Measurements from ENCODE around the gene ZMIZ2.
"Not testable (repeated sequence)": the region's sequence is repeated elsewhere in the genome, so short reads cannot be mapped to it uniquely, and the experiment has no call there.

ZMIZ2 gene, protein sequence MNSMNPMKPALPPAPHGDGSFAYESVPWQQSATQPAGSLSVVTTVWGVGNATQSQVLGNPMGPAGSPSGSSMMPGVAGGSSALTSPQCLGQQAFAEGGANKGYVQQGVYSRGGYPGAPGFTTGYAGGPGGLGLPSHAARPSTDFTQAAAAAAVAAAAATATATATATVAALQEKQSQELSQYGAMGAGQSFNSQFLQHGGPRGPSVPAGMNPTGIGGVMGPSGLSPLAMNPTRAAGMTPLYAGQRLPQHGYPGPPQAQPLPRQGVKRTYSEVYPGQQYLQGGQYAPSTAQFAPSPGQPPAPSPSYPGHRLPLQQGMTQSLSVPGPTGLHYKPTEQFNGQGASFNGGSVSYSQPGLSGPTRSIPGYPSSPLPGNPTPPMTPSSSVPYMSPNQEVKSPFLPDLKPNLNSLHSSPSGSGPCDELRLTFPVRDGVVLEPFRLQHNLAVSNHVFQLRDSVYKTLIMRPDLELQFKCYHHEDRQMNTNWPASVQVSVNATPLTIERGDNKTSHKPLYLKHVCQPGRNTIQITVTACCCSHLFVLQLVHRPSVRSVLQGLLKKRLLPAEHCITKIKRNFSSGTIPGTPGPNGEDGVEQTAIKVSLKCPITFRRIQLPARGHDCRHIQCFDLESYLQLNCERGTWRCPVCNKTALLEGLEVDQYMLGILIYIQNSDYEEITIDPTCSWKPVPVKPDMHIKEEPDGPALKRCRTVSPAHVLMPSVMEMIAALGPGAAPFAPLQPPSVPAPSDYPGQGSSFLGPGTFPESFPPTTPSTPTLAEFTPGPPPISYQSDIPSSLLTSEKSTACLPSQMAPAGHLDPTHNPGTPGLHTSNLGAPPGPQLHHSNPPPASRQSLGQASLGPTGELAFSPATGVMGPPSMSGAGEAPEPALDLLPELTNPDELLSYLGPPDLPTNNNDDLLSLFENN

GRCh38 chr7:44748045-44748947 is at the start of gene ZMIZ2:
ZMIZ2 (plus strand) TSS chr7:44748847; CDS start chr7:44756250, 7,403 bp downstream.
- peak; percentile 88 for DNase-seq

- DNase-seq: not testable (repeated sequence)
Measured at GRCh38 chr7:44699598-44699997, 49.0 kb upstream of the ZMIZ2 start.

GRCh38 chr7:44700322-44700721 is 48.3 kb upstream of the ZMIZ2 start:
- no peak for DNase-seq

GRCh38 chr7:44703391-44703790 is 45.3 kb upstream of the ZMIZ2 start:
- DNase-seq: not testable (repeated sequence)

DNA sequence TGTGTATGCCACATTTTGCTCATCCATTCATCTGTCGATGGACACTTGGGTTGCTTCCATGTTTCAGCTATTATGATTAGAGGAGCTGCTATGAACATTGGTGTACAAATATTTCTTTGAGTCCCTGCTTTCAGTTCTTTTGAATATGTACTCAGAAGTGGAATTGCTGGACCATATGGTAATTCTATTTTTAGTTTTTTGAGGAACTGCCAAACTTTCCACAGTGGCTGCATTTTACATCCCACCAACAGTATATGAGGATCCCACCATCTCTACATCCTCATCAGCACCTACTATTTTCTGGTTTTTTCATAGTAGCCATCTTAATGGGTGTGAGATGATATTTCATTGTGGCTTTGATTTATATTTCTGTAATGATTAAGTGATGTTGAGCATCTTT is 44.7 kb upstream of the ZMIZ2 start:
- no peak for DNase-seq

DNA sequence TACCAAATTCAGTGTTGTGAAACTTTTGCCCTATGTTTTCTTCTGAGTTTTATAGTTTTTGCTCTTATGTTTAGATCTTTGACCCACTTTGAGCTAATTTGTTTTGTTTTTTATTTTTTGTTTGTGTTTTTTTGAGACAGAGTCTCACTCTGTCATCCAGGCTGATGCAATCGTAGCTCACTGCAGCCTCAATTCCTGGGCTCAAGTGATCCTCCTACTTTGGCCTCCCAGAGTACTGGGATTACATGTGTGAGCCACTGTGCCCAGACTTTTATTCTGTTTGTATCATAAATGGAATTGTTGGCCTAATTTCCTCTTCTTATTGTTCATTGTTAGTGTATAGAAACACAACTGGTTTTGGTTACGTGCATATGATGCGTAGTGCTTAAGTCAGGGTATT is 43.2 kb upstream of the ZMIZ2 start:
- no peak for DNase-seq

- DNase-seq: no peak
Measured at GRCh38 chr7:44706788-44707557, 41.7 kb upstream of the ZMIZ2 start.

DNA sequence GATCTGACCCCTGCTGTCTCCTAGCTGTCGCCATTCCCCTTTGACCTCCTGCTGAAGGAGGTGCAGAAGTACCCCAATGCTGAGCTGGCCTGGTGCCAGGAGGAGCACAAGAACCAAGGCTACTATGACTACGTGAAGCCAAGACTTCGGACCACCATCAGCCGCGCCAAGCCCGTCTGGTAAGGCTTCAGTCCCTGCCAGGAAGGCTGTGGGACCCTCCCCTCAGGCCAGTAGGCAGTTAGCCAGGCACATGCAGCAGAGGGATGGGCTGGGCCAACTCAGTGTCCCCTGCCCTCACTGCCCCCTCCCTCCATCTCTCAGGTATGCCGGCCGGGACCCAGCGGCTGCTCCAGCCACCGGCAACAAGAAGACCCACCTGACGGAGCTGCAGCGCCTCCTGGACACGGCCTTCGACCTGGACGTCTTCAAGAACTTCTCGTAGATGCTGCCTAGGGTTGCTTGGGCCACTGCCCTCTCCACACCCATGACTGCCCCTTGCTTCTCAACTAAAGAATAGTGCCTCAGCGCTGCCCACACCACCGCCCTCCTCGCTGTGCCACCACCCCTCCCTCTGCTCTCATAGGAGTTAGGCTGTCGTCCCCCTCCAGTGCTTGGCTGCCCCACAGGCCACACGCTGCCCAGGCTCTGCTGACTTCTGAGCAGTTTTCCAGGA is 41.0 kb upstream of the ZMIZ2 start:
- no peak for DNase-seq

- DNase-seq: no peak
Measured at GRCh38 chr7:44709011-44709915, 39.4 kb upstream of the ZMIZ2 start.

GRCh38 chr7:44709945-44710596 is 38.6 kb upstream of the ZMIZ2 start:
- DNase-seq: no peak

- no peak for DNase-seq
Measured at GRCh38 chr7:44711528-44711927, 37.1 kb upstream of the ZMIZ2 start.

DNA sequence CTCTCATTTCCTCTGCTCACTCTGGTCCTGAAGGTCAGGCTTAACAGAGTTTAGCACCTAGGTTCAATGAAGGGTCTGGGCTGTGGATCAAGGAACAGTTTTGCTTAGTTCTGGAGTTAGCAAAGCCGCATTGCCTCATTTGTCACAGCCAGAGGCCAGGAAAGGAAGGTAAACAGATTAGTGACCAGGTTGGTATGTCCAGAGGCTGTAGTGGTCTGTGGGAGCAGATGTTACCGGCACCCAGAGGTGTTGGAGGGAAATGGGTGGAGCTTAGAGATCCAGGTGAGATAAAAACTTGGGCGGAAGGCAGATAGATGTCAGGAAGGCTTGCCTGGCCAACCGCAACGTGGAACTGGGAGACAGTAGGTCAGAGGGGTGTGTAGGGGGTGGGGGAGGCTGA is 36.6 kb upstream of the ZMIZ2 start:
- no peak for DNase-seq

DNA sequence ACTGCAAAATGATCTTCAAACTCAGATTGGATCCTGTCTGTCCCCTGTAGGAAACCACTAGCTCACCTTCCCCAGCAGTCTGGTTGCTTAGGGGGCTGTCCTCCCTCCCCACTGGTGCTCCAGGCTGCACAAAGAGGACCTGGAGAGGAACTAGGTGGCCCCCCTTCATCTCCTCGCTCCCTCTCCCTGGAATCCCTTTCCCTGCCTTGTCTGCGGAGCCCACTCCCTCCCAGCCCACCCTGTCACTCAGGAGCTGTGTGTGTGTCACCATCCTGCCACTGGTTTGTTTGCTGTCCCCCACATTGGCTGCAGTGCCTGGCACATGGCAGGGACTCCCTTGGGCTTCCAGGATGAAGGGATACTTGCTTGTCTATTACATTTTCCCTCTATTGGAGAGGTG is 35.5 kb upstream of the ZMIZ2 start:
- no peak for DNase-seq

DNA sequence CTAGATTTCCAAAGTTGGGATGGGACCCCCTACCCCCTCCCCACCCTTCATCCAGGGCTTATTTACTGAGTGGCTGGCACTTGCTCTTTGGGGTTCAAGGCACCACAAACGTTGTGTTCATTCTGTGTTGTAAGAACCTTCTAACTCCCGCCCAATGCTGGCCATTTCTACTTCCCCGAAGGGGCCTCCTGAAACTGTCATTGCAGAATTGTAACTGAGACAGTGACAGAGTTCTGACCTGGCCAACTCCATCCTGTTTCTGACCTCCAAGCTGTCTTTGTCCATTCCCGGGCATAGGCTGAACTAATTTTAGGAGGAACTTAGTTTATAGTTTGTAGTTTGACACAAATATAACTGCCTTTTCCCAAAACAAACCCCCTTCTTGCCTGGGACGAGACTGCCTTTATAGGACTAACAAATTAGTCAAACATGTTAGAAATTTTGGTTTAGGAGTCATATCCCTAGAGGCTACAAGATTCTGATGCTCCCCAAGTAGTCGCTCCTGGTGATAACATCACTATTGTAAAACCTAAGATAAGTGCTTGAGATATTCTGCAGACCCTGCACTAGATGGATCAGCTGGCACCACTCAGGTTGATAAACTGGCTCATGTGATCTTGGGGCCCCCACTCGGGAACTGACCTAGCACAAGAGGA is 34.8 kb upstream of the ZMIZ2 start:
- DNase-seq: no peak

DNA sequence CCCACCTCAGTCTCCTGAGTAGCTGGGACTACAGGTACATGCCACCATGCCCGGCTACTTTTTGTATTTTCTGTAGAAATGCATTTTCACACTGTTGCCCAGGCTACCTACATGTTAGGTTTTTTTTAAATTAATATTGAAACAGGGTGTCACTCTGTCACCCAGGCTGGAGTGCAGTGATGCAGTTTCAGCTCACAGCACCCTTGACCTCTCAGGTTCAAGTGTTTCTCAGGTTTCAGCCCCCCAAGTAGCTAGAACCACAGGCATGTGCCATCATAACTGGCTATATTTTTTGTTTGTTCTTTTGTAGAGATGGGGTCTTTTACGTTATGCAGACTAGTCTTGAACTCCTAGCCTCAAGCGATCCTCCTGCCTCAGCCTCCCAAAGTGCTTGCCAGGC is 32.4 kb upstream of the ZMIZ2 start:
- DNase-seq: no peak

DNA sequence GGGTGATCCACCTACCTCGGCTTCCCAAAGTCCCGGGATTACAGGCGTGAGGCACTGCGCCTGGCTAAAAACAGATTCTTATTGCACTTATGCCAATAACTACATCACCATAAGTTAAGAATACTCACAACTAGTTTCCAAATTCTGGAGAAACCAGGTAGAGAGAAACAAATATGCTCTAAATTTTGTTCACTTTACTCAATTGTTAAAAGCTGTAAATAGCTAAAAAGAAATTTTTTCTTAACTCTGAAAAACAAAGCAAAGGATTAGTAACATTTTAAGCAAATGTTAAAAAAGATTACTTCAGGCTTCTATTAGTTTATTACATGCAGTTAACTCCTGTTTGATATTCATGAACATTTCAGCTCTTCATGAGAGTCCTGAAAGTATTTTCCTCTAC is 28.3 kb upstream of the ZMIZ2 start:
- no peak for DNase-seq

DNA sequence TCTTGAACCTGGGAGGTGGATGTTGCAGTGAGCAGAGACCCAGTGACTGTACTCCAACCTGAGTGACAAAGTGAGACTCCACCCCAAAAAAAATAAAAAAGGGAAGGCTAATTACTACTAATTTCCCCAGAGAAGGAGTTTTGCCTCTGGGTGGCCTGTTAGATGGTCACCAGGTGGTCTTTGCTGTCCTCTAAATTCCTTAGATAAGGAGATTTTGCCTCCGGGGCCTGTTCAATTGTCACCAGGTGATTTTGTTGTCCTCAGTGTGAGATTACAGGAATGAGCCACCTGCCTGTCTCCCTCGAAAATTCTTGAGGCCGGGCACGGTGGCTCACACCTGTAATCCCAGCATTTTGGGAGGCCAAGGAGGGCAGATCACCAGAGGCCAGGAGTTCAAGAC is 24.4 kb upstream of the ZMIZ2 start:
- DNase-seq: no peak

- not testable (repeated sequence) for DNase-seq
Measured at GRCh38 chr7:44726250-44726649, 22.4 kb upstream of the ZMIZ2 start.

Data from HCEC 1CT (cell line).